KOPT-K1 (cell line): Measurements from ENCODE around the gene SLC25A29.
"Not testable (repeated sequence)": the region's sequence is repeated elsewhere in the genome, so short reads cannot be mapped to it uniquely, and the experiment has no call there.

ENCODE experiments used
- H3K27ac ChIP-seq: fragments of 200-600 bp; sonication (generic); 2 replicates; pipeline ENCODE4 v1.5.1; 2016; ENCODE audit warnings: antibody characterized with exemption, mild to moderate bottlenecking, low read depth, low read length; ENCODE audit not compliant: poor library complexity, severe bottlenecking
- H3K36me3 ChIP-seq: fragments of 200-600 bp; sonication (generic); 2 replicates; pipeline ENCODE4 v1.5.1; 2017; ENCODE audit warnings: antibody characterized with exemption, mild to moderate bottlenecking, low read length, moderate library complexity; ENCODE audit not compliant: insufficient read depth
- H3K9me3 ChIP-seq: fragments of 200-600 bp; sonication (generic); 2 replicates; pipeline ENCODE4 v1.5.1; 2017; ENCODE audit warnings: antibody characterized with exemption, low read length, mild to moderate bottlenecking; ENCODE audit not compliant: insufficient read depth, poor library complexity, severe bottlenecking

Gene SLC25A29

GRCh38 chr14:100295376-100296105 is 10.7 kb downstream of the SLC25A29 start:
- Histone ChIP-seq H3K27ac (no peak overlapping the region), H3K36me3 (peaks cover 76% of the 10 kb centered on the region; the same call in 1 of the 2 replicates), H3K9me3 (no peaks in the 10 kb centered on the region)

- Histone ChIP-seq H3K36me3 (peaks cover 82% of the 10 kb centered on the region; the same call in 1 of the 2 replicates), H3K27ac (no peak overlapping the region), H3K9me3 (no peaks in the 10 kb centered on the region)
These were observed 11.3 kb downstream of the SLC25A29 start for GRCh38 chr14:100294963-100295330.

- Histone ChIP-seq H3K36me3 (peaks cover 84% of the 10 kb centered on the region; the same call in 1 of the 2 replicates), H3K9me3 (no peaks in the 10 kb centered on the region), H3K27ac (no peak overlapping the region)
These were observed 11.9 kb downstream of the SLC25A29 start for GRCh38 chr14:100294213-100294962.

GRCh38 chr14:100293497-100294212 is 12.6 kb downstream of the SLC25A29 start:
- Histone ChIP-seq H3K36me3 (peaks cover 84% of the 10 kb centered on the region; the same call in 1 of the 2 replicates), H3K9me3 (no peaks in the 10 kb centered on the region), H3K27ac (no peak overlapping the region)

GRCh38 chr14:100292776-100293461 is 13.3 kb downstream of the SLC25A29 start:
- Histone ChIP-seq H3K9me3 (no peaks in the 10 kb centered on the region), H3K27ac (no peak overlapping the region), H3K36me3 (peaks cover 78% of the 10 kb centered on the region; the same call in 1 of the 2 replicates)

GRCh38 chr14:100292301-100292775 is 13.9 kb downstream of the SLC25A29 start:
- H3K36me3 ChIP-seq: peaks cover 72% of the 10 kb centered on the region; the same call in 1 of the 2 replicates
- H3K9me3 ChIP-seq: no peaks in the 10 kb centered on the region
- H3K27ac ChIP-seq: no peak overlapping the region

- Histone ChIP-seq H3K27ac (no peak overlapping the region), H3K36me3 (peaks cover 70% of the 10 kb centered on the region; the same call in 1 of the 2 replicates), H3K9me3 (no peaks in the 10 kb centered on the region)
These were observed 14.8 kb downstream of the SLC25A29 start for GRCh38 chr14:100291305-100292075.

- Histone ChIP-seq H3K27ac (no peak overlapping the region), H3K36me3 (peaks cover 63% of the 10 kb centered on the region; the same call in 1 of the 2 replicates), H3K9me3 (no peaks in the 10 kb centered on the region)
These were observed 15.5 kb downstream of the SLC25A29 start for GRCh38 chr14:100290607-100291304.

GRCh38 chr14:100289916-100290606 is 16.2 kb downstream of the SLC25A29 start:
- Histone ChIP-seq H3K27ac (no peak overlapping the region), H3K36me3 (peaks cover 56% of the 10 kb centered on the region; the same call in 1 of the 2 replicates), H3K9me3 (no peaks in the 10 kb centered on the region)

- Histone ChIP-seq H3K36me3 (peaks cover 48% of the 10 kb centered on the region; the same call in 1 of the 2 replicates), H3K9me3 (no peaks in the 10 kb centered on the region), H3K27ac (no peak overlapping the region)
These were observed 17.7 kb downstream of the SLC25A29 start for GRCh38 chr14:100288382-100289185.

- not testable (repeated sequence) for H3K27ac ChIP-seq, H3K9me3 ChIP-seq
- peaks cover 45% of the 10 kb centered on the region; the same call in 1 of the 2 replicates for H3K36me3 ChIP-seq
These were observed 18.3 kb downstream of the SLC25A29 start for GRCh38 chr14:100287998-100288295.

GRCh38 chr14:100287202-100287997 is 18.8 kb downstream of the SLC25A29 start:
- Histone ChIP-seq H3K36me3 (peaks cover 46% of the 10 kb centered on the region; the same call in 1 of the 2 replicates), H3K9me3 (no peaks in the 10 kb centered on the region), H3K27ac (no peak overlapping the region)
